Coronary artery (tissue), 2 donors: Measurements from ENCODE around the gene CIITA.

ENCODE experiments used
- DNase-seq: peaks from one replicate; pipeline ENCODE4 v3.0.0-alpha.2; 2017; ENCODE audit warnings: low spot score
- H3K27ac ChIP-seq, 2 donors: fragments of 200-600 bp; sonication (generic); one replicate each; pipeline ENCODE4 v1.5.1; 2016 to 2019
- H3K4me3 ChIP-seq: fragments of 200-600 bp; sonication (generic); 2 replicates; pipeline ENCODE4 v1.5.1; 2016; ENCODE audit warnings: mild to moderate bottlenecking, moderate library complexity
- CTCF ChIP-seq: fragments of 200-600 bp; sonication (generic); IDR thresholded peaks from one replicate; pipeline ENCODE4 v1.5.1; 2019; ENCODE audit warnings: antibody characterized with exemption

Gene CIITA

GRCh38 chr16:10881479-10882030 is 4.6 kb downstream of the CIITA start:
- DNase-seq, result no peak
- no peak overlapping the region for H3K27ac ChIP-seq
- H3K4me3 ChIP-seq, result no peak overlapping the region
- no peak for TF ChIP-seq CTCF

- no peak overlapping the region for H3K4me3 ChIP-seq
- DNase-seq, result no peak
- TF ChIP-seq CTCF, result no peak
- no peak overlapping the region for H3K27ac ChIP-seq
Measured at GRCh38 chr16:10883004-10883403, 6.0 kb downstream of the CIITA start.

GRCh38 chr16:10885246-10885645 is 8.2 kb downstream of the CIITA start:
- peak overlapping the region in 1 of 2 donors; percentile 10 for H3K27ac ChIP-seq
- DNase-seq, result no peak

GRCh38 chr16:10888320-10888937 is 11.4 kb downstream of the CIITA start:
- no peak overlapping the region for H3K27ac ChIP-seq
- H3K4me3 ChIP-seq, result no peak overlapping the region
- no peak for DNase-seq
- TF ChIP-seq CTCF, result no peak

More at GRCh38 chr16:10885246-10885645, 8.2 kb downstream of the CIITA start:
- no peak for TF ChIP-seq CTCF
- H3K4me3 ChIP-seq, result no peak overlapping the region

GRCh38 chr16:10889855-10890254 is 12.9 kb downstream of the CIITA start:
- Histone ChIP-seq H3K27ac (no peak overlapping the region), H3K4me3 (no peak overlapping the region)
- no peak for TF ChIP-seq CTCF
- DNase-seq, result no peak

GRCh38 chr16:10892782-10893318 is 15.8 kb downstream of the CIITA start:
- TF ChIP-seq CTCF, result no peak
- Histone ChIP-seq H3K4me3 (no peak overlapping the region), H3K27ac (no peak overlapping the region)
- DNase-seq, result no peak
